RWPE1 (cell line): ENCODE measurements around the gene B4GAT1.

Experiments used
- CTCF ChIA-PET: fragments of 350-600 bp; sonication (Branson Sonifier 250); formaldehyde crosslinking; extraction: SDS; loops from one replicate; lab custom pipeline; 2021; lab: Yijun Ruan, JAX
- POLR2A ChIA-PET: fragments of 400-600 bp; formaldehyde crosslinking; extraction: SDS; loops from one replicate; lab custom pipeline; 2020; ENCODE audit warnings: antibody characterized with exemption; ENCODE audit not compliant: low non-redundant PET; lab: Yijun Ruan, JAX
- DNase-seq: peaks from one replicate; pipeline ENCODE4 v3.0.0; 2012; ENCODE audit warnings: low spot score
- H3K27ac ChIP-seq: fragments of 450-650 bp; 2 replicates; pipeline ENCODE4 v1.5.1; 2017
- TF ChIP-seq, protein P1 (sequence below): fragments of 450-650 bp; conservative IDR thresholded peaks from 2 replicates; pipeline ENCODE4 v1.5.1; 2017; ENCODE audit warnings: low read depth, mild to moderate bottlenecking

B4GAT1 gene

DNA sequence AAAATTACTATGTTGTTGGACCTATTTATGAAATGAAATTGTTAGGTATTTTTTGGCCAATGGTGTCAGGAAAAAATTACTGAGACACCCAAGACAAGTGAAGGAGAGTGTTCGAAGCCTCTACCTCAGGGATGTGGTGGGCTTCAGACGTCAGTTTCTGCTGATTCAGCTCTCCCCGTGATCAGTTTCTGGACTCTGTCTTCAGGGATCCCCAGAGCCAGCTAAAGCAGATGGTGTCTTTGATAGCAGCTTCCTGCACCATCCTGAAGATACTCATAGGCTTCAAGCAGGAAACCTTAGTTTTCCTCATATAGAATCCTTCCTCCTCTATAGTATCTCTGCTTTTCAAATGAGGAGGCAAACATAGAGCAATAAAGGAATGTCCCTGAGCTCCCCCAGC, 38.0 kb downstream of the B4GAT1 start:
- TF ChIP-seq, protein P1, sequence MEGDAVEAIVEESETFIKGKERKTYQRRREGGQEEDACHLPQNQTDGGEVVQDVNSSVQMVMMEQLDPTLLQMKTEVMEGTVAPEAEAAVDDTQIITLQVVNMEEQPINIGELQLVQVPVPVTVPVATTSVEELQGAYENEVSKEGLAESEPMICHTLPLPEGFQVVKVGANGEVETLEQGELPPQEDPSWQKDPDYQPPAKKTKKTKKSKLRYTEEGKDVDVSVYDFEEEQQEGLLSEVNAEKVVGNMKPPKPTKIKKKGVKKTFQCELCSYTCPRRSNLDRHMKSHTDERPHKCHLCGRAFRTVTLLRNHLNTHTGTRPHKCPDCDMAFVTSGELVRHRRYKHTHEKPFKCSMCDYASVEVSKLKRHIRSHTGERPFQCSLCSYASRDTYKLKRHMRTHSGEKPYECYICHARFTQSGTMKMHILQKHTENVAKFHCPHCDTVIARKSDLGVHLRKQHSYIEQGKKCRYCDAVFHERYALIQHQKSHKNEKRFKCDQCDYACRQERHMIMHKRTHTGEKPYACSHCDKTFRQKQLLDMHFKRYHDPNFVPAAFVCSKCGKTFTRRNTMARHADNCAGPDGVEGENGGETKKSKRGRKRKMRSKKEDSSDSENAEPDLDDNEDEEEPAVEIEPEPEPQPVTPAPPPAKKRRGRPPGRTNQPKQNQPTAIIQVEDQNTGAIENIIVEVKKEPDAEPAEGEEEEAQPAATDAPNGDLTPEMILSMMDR = no peak
- DNase-seq = no peak
- CTCF ChIA-PET = interaction anchor here (0.7 kb wide), 1 partner anchor 78 kb away, joined by 3 read pairs; no protein-coding TSS in a partner anchor
- H3K27ac ChIP-seq = no peak overlapping the region
- POLR2A ChIA-PET = no interaction called here

DNA sequence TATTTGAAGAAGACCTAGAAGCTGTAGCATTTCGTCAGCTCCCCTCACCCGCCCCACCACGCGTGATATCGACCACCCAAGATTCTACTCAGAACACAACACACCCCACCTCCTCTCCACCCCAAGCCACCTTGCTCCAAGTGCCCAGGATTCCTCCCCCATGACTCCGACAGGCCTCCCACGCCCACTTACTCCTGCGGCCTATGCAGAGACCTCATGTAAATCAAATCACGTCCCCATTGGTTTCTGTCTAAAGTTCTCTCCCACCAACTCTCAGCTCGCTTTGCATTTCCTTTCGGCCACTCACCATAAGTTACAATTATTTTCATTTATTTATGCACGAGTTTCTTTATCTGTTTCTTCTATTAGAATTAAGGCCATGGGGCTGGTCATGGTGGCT, 44.8 kb downstream of the B4GAT1 start:
- no peak for DNase-seq
- ChIA-PET CTCF (interaction anchor here (0.9 kb wide), 1 partner anchor 9 kb away, joined by 4 read pairs; no protein-coding TSS in a partner anchor), POLR2A (no interaction called here)
- TF ChIP-seq, protein P1 = no peak
- H3K27ac ChIP-seq = no peak overlapping the region

DNA sequence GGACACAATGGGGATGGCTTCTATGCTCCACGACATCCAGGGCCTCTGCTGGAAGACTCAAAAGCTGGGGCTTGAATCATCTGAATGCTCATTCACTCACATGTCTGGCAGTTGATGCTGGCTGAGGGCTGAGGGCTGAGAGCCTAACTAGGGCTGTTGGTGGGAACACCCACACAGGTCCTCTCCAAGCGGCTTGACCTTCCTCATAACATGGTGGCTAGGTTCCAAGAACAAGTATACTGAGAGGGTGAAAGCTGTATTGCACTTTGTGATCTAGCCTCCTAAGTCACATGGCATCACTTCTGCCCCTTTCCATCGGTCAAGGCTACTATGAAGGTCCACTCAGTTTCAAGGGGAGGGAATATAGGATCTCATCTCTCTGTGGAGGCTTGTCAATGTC, 48.2 kb downstream of the B4GAT1 start:
- TF ChIP-seq, protein P1 = no peak
- POLR2A ChIA-PET = no interaction called here
- CTCF ChIA-PET = interaction anchor here (1.0 kb wide), 1 partner anchor 12 kb away, joined by 6 read pairs; no protein-coding TSS in a partner anchor
- no peak for DNase-seq
- H3K27ac ChIP-seq = no peak overlapping the region

- no peak overlapping the region for H3K27ac ChIP-seq
- no peak for DNase-seq
- TF ChIP-seq, protein P1 = no peak
- ChIA-PET CTCF (interaction anchor here (0.8 to 1.2 kb wide), 3 partner anchors 14 to 275 kb away, joined by 4 to 5 read pairs (median 5); no protein-coding TSS in a partner anchor), POLR2A (interaction anchor here (0.7 kb wide), 1 partner anchor 15 kb away, joined by 4 read pairs; no protein-coding TSS in a partner anchor)
Observed at GRCh38 chr11:66297610-66298009, 49.8 kb downstream of the B4GAT1 start.
